ENCODE data around the gene KCNK17.

GRCh38 chr6:39274471-39274870 is 39.7 kb downstream of the KCNK17 start:
- TF ChIP-seq EZH2 (IDR thresholded peaks at IDR 0.05; ENCODE audit: insufficient read depth, low read length) (no peak), CTCF (IDR thresholded peaks at IDR 0.05; ENCODE audit: insufficient read depth, low read depth, low read length) (no peak)

Data from astrocyte (in vitro differentiated cells and primary cell).